Endothelial cell of umbilical vein (primary cell): ENCODE data around the gene GDNF. TPM values are rescaled to one million over a fixed set of nuclear protein-coding genes. Genes with fewer than 3 reads are reported as not detected.

ENCODE experiments used
- BruUV-seq: library from RNA; stranded (reverse); fragments of 400-500 nt; replicated peaks from 2 replicates; lab custom pipeline; 2021; lab: Mats Ljungman, UMichigan
- CTCF ChIA-PET: fragments of 300-600, 350-600 bp; sonication (Branson Sonifier 250); formaldehyde crosslinking; loops from one replicate; lab custom pipeline; 2021; ENCODE audit warnings: antibody characterized with exemption, inconsistent platforms; lab: Charles Lee
- POLR2A ChIA-PET: fragments of 300-600, 350-600 bp; sonication (Branson Sonifier 250); formaldehyde crosslinking; loops from one replicate; lab custom pipeline; 2021; ENCODE audit warnings: antibody characterized with exemption, inconsistent platforms; lab: Charles Lee
- DNase-seq: peaks from one replicate; pipeline ENCODE4 v3.0.0-alpha.2; 2011; ENCODE audit warnings: low read depth, low spot score
- FAIRE-seq: peaks from 2 replicates; lab custom pipeline; 2011; peaks lifted over from hg19 to GRCh38; lab: Jason Lieb, UNC
- H2AFZ ChIP-seq: 2 replicates; pipeline ENCODE4 v1.6.0; 2012; ENCODE audit warnings: low read depth, low read length, control low read depth, inconsistent platforms
- H3K27ac ChIP-seq: 2 replicates; pipeline ENCODE4 v1.5.1; 2011; ENCODE audit warnings: low read depth, mild to moderate bottlenecking, control low read depth, low read length, moderate library complexity; ENCODE audit not compliant: insufficient read depth
- H3K27me3 ChIP-seq, 2 experiments: 2 replicates each; pipeline versions ENCODE4 v1.6.0 to v1.6.1; 2011; ENCODE audit warnings: low read length in 2 of 2, mixed read lengths in 1 of 2; ENCODE audit not compliant: control insufficient read depth in 2 of 2, insufficient read depth in 2 of 2
- H3K36me3 ChIP-seq, 2 experiments: 2 replicates in 1 of 2; 3 replicates in 1 of 2; pipeline ENCODE4 v1.5.1; 2011; ENCODE audit warnings: low read length in 2 of 2, mild to moderate bottlenecking in 1 of 2, moderate library complexity in 1 of 2; ENCODE audit not compliant: control insufficient read depth in 2 of 2, insufficient read depth in 2 of 2; ENCODE audit errors: extremely low read depth in 1 of 2
- H3K4me1 ChIP-seq: 3 replicates; pipeline ENCODE4 v1.5.1; 2011; ENCODE audit warnings: mild to moderate bottlenecking, low read length; ENCODE audit not compliant: control insufficient read depth, insufficient read depth; ENCODE audit errors: extremely low read depth
- H3K4me2 ChIP-seq: 2 replicates; pipeline ENCODE4 v1.6.1; 2011; ENCODE audit warnings: low read length, control low read depth, mixed read lengths; ENCODE audit not compliant: insufficient read depth
- H3K4me3 ChIP-seq, 3 experiments: fragments of 200-600 bp in 1 of 3; sonication (generic), shearing (Covaris generic) in 1 of 3; replicated peaks in 1 of 3; 2 replicates each; pipeline ENCODE4 v1.5.1; 2011 to 2016; ENCODE audit warnings: control low read depth in 3 of 3, low read length in 3 of 3, mild to moderate bottlenecking in 2 of 3, inconsistent platforms in 1 of 3, low read depth in 1 of 3, moderate library complexity in 1 of 3; ENCODE audit not compliant: insufficient read depth in 1 of 3
- H3K79me2 ChIP-seq: 2 replicates; pipeline ENCODE4 v1.6.0; 2012; ENCODE audit warnings: low read length, inconsistent platforms; ENCODE audit not compliant: control insufficient read depth, insufficient read depth
- H3K9ac ChIP-seq: replicated peaks from 2 replicates; pipeline ENCODE3; 2011; ENCODE audit warnings: low read length, control low read depth; ENCODE audit not compliant: insufficient read depth; ENCODE audit errors: extremely low read depth
- H3K9me1 ChIP-seq: replicated peaks from 3 replicates; pipeline ENCODE4 v1.6.0; 2011; ENCODE audit warnings: mild to moderate bottlenecking, low read length; ENCODE audit not compliant: control insufficient read depth, insufficient read depth; ENCODE audit errors: extremely low read depth
- H3K9me3 ChIP-seq: replicated peaks from 2 replicates; pipeline ENCODE4 v1.5.1; 2012; ENCODE audit warnings: low read length, inconsistent platforms; ENCODE audit not compliant: control insufficient read depth, insufficient read depth
- H4K20me1 ChIP-seq: replicated peaks from 2 replicates; pipeline ENCODE3; 2011; ENCODE audit warnings: mild to moderate bottlenecking, low read length; ENCODE audit not compliant: control insufficient read depth, insufficient read depth; ENCODE audit errors: extremely low read depth
- CTCF ChIP-seq, 2 donors: IDR thresholded peaks; 1 replicate in 1 of 2; 2 replicates in 1 of 2; pipeline ENCODE4 v1.5.1; 2011; ENCODE audit warnings: low read length in 2 of 2, mild to moderate bottlenecking in 2 of 2, moderate library complexity in 2 of 2, control low read depth in 1 of 2, inconsistent platforms in 1 of 2, low read depth in 1 of 2; ENCODE audit not compliant: insufficient read depth in 1 of 2; ENCODE audit errors: extremely low read depth in 1 of 2
- EZH2 ChIP-seq: IDR thresholded peaks from 2 replicates; pipeline ENCODE4 v1.6.1; 2012; ENCODE audit warnings: borderline replicate concordance, low read depth, mild to moderate bottlenecking, moderate library complexity, low read length, inconsistent platforms; ENCODE audit not compliant: severe bottlenecking
- FOS ChIP-seq: IDR thresholded peaks from 2 replicates; pipeline ENCODE4 v1.6.1; 2011; ENCODE audit warnings: mild to moderate bottlenecking, low read length, moderate library complexity, borderline replicate concordance; ENCODE audit not compliant: insufficient read depth
- GATA2 ChIP-seq: IDR thresholded peaks from 2 replicates; pipeline ENCODE4 v1.7.0; 2011; ENCODE audit warnings: low read depth, mild to moderate bottlenecking, moderate library complexity, mixed read lengths, low read length; ENCODE audit not compliant: insufficient read length, insufficient read depth
- JUN ChIP-seq: IDR thresholded peaks from 2 replicates; pipeline ENCODE4 v1.6.1; 2011; ENCODE audit warnings: borderline replicate concordance, low read depth; ENCODE audit not compliant: insufficient read length, insufficient read depth
- MAX ChIP-seq: IDR thresholded peaks from 2 replicates; pipeline ENCODE4 v1.6.1; 2011; ENCODE audit not compliant: insufficient read depth, insufficient read length
- MYC ChIP-seq: IDR thresholded peaks from one replicate; pipeline ENCODE4 v1.6.1; 2011; ENCODE audit warnings: mild to moderate bottlenecking, low read depth, low read length
- POLR2A ChIP-seq: IDR thresholded peaks from 2 replicates; pipeline ENCODE4 v1.6.1; 2012; ENCODE audit warnings: low read depth, mild to moderate bottlenecking, control low read depth, low read length
- POLR2AphosphoS5 ChIP-seq: IDR thresholded peaks from 2 replicates; pipeline ENCODE4 v1.6.1; 2012; ENCODE audit warnings: low read depth, mild to moderate bottlenecking, control low read depth, low read length, moderate library complexity; ENCODE audit not compliant: insufficient read depth
- dilution Hi-C: fragments of 300-500 bp; cut with MboI; formaldehyde crosslinking; loops from one replicate; pipeline ENCODE4 v1.15.0; 2019; ENCODE audit warnings: low sequenced_read_pairs; ENCODE audit not compliant: extremely low pct_ligation_motif_present
- intact Hi-C: fragments of 100-400 bp; cut with micrococcal nuclease; formaldehyde crosslinking; loops from one replicate; pipeline ENCODE4 v1.10.0; 2022
- polyA plus RNA-seq, 4 experiments: library from polyadenylated mRNA; depleted of rRNA in 3 of 4; stranded (reverse) in 3 of 4; unstranded in 1 of 4; fragments of >200 nt; gene quantifications; 2 replicates each; pipeline versions ENCODE4 v1.2.1 to v1.2.3, GENCODE V29; 2011 to 2012; ENCODE audit warnings: missing spikeins in 1 of 4
- total RNA-seq: library from RNA; stranded (reverse); gene quantifications from 2 replicates; pipeline ENCODE4 v1.2.3, GENCODE V29; 2021

GDNF gene
- total and polyA plus RNA-seq, 2 donors (not counting 3 experiments of a cell fraction or from before 2014, with no cell fraction given): not detected

- DNase-seq (no peak), FAIRE-seq (no peak)
- dilution Hi-C loops (no loop called here), intact Hi-C loops (no loop called here)
- no TSS peak for BruUV-seq
- H3K79me2 ChIP-seq: no peaks in the 10 kb centered on the region
- no peaks in the 10 kb centered on the region for H3K4me1 ChIP-seq
- H3K27me3 ChIP-seq: no peaks in the 10 kb centered on the region
- no peak for TF ChIP-seq POLR2AphosphoS5
- no peak for TF ChIP-seq FOS
- no peak for TF ChIP-seq MYC
- TF ChIP-seq GATA2: no peak
- TF ChIP-seq JUN: no peak
- TF ChIP-seq MAX: no peak
- TF ChIP-seq POLR2A: no peak
- no peak for TF ChIP-seq CTCF (IDR thresholded peaks at IDR 0.05; ENCODE audit: extremely low read depth in 1 of 2, insufficient read depth in 1 of 2, low read depth in 1 of 2, low read length in 2 of 2)
- no peak for TF ChIP-seq EZH2
- CTCF ChIA-PET: no interaction called here
- H3K9me3 ChIP-seq: no peaks in the 10 kb centered on the region
- no peaks in the 10 kb centered on the region for H3K9me1 ChIP-seq
- no peaks in the 10 kb centered on the region for H4K20me1 ChIP-seq
- no peak overlapping the region for H3K4me2 ChIP-seq
- POLR2A ChIA-PET: no interaction called here
- no peaks in the 10 kb centered on the region for H3K36me3 ChIP-seq
- H2AFZ ChIP-seq: no peak overlapping the region
- no peak overlapping the region for H3K9ac ChIP-seq
- H3K27ac ChIP-seq: no peak overlapping the region
- H3K4me3 ChIP-seq: no peak overlapping the region
These were observed 34.1 kb upstream of the GDNF start for GRCh38 chr5:37873988-37874387.
